HEK293T (cell line): ENCODE results near the gene GLIPR2.

Experiments used
- BHLHE40 ChIP-seq: fragments of 450-650 bp; IDR thresholded peaks from 2 replicates; pipeline ENCODE4 v1.6.1; 2016; ENCODE audit warnings: mild to moderate bottlenecking, moderate library complexity, borderline replicate concordance
- ELF4 ChIP-seq: fragments of 450-650 bp; IDR thresholded peaks from 2 replicates; pipeline ENCODE4 v1.6.1; 2017; ENCODE audit warnings: antibody characterized with exemption
- FOXA1 ChIP-seq: fragments of 450-650 bp; IDR thresholded peaks from 2 replicates; pipeline ENCODE4 v1.6.1; 2016; ENCODE audit warnings: mild to moderate bottlenecking
- NFRKB ChIP-seq: fragments of 450-650 bp; IDR thresholded peaks from 2 replicates; pipeline ENCODE4 v1.6.1; 2016; ENCODE audit warnings: mild to moderate bottlenecking, moderate library complexity
- SP1 ChIP-seq: fragments of 450-650 bp; IDR thresholded peaks from 2 replicates; pipeline ENCODE4 v1.6.1; 2017

DNA sequence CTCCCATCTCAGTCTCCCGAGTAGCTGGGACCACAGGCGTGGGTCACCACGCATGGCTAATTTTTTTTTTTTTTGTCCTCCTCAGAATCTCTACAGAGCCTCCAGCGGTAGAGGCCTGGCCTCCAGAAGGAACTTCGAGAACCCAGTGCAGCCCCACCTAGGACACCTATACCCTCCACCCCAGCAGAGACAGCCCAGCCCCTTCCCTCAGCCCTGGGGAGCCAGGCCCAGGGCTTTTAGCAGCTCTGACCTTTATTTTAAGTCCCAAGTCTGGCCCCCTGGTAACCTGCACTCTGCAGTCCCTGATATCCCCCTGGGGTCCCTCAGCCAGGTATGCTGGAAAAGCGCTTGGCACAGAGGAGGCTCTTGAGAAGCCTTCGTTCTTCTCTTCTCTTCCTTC lies 5.2 kb downstream of the GLIPR2 start:
- TF ChIP-seq FOXA1 = no peak
- TF ChIP-seq BHLHE40 = no peak
- TF ChIP-seq SP1 = no peak
- no peak for TF ChIP-seq NFRKB
- no peak for TF ChIP-seq ELF4
